ENCODE results near the gene FABP6.
"Not testable (repeated sequence)": the region's sequence is repeated elsewhere in the genome, so short reads cannot be mapped to it uniquely, and the experiment has no call there.

The FABP6 gene

DNA sequence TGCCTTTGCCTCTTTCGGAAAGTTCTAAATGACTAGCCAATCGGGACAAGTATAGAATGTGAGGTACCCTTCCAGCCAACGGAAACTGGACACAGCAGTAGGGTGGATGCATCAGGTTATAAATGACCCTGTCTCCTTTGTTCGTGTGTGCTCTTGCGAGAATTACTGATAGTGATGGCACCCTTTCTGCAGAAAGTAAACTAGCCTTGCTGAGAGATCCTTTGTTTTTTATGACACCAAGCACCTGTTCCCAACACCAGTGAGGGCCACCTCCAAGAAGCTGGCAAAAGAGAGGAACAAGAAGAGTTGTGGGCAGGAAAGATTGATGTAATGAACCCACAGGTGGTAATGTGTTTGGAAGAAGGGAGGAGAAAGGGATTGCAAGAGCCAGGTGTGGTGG lies 42.8 kb upstream of the FABP6 start:
- Histone ChIP-seq H3K27me3 (replicated peaks; ENCODE audit: control insufficient read depth, insufficient read depth, low read length) (no peaks in the 10 kb centered on the region), H3K4me3 (replicated peaks; ENCODE audit: low read depth, low read length) (no peak overlapping the region), H3K36me3 (ENCODE audit: control insufficient read depth, insufficient read depth, low read length) (no peaks in the 10 kb centered on the region)
- TF ChIP-seq, protein P1, sequence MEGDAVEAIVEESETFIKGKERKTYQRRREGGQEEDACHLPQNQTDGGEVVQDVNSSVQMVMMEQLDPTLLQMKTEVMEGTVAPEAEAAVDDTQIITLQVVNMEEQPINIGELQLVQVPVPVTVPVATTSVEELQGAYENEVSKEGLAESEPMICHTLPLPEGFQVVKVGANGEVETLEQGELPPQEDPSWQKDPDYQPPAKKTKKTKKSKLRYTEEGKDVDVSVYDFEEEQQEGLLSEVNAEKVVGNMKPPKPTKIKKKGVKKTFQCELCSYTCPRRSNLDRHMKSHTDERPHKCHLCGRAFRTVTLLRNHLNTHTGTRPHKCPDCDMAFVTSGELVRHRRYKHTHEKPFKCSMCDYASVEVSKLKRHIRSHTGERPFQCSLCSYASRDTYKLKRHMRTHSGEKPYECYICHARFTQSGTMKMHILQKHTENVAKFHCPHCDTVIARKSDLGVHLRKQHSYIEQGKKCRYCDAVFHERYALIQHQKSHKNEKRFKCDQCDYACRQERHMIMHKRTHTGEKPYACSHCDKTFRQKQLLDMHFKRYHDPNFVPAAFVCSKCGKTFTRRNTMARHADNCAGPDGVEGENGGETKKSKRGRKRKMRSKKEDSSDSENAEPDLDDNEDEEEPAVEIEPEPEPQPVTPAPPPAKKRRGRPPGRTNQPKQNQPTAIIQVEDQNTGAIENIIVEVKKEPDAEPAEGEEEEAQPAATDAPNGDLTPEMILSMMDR (IDR thresholded peaks at IDR 0.05; ENCODE audit: insufficient read depth, low read length, poor library complexity, severe bottlenecking): no peak
- DNase-seq (ENCODE audit: extremely low read depth, insufficient read length): no peak

DNA sequence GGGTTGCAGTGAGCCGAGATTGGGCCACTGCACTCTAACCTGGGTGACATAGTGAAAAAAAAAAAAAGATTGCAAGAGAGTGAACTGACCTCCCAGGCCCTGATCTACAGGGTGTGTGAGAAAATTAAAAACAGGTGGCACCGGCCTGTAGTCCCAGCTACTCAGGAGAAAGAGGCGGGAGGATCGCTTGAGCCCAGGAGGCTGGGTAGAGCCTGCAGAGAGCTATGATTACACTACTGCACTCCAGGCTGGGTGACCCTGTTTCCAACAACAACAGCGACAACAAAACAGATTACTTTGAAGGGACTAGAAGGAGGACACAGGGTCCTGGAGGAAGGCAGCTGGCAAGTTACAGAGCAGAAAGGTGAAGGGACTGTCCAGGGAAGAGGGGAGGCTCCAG lies 42.2 kb upstream of the FABP6 start:
- Histone ChIP-seq H3K27me3 (replicated peaks; ENCODE audit: control insufficient read depth, insufficient read depth, low read length) (no peaks in the 10 kb centered on the region), H3K36me3 (ENCODE audit: control insufficient read depth, insufficient read depth, low read length) (no peaks in the 10 kb centered on the region), H3K4me3 (replicated peaks; ENCODE audit: low read depth, low read length) (no peak overlapping the region)
- no peak for DNase-seq (ENCODE audit: extremely low read depth, insufficient read length)
- TF ChIP-seq, protein P1 (IDR thresholded peaks at IDR 0.05; ENCODE audit: insufficient read depth, low read length, poor library complexity, severe bottlenecking): no peak

DNA sequence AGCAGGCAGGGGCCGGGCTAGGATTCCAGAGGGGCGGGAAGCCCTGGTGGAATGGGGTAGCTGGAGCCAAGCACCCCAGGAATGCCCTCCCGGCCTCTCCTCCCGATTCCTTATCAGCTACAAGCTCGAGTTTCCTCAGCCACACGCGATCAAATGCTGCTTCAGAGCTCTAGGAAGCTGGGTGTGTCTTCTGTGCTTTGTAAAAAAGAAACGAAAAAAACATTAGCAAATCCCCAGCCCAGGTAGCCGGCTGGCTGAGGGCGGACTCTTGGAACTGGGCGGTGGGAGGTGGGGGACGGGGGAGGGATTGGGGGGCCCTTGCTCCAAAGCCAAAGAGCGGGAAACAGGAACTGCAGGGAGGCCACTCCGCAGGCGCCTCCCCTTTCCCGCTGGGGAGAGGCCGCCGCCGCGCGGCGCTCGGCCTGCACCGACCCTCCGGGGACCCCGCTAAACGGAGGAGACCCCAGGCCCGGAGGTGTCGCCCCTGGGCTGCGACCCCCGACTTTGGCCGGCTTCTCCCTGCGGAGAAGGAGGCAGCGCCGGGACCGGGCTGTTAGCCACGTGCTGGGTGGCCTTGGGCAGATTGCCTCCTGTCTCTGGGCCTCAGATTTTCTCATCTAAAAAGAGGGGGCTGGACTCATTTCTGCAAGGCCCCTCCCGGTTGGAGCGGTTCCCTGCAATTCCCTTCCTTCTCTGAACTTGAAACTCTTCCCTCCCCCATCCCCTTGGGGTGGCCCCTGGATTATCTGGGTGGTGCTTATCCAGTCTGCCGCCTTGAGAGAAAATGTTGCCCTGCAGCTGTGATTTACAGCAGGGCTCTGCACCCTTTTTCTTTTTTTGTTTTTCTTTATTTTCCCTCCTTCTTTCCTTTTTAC lies 40.9 kb upstream of the FABP6 start:
- no peak for DNase-seq (ENCODE audit: extremely low read depth, insufficient read length)

DNA sequence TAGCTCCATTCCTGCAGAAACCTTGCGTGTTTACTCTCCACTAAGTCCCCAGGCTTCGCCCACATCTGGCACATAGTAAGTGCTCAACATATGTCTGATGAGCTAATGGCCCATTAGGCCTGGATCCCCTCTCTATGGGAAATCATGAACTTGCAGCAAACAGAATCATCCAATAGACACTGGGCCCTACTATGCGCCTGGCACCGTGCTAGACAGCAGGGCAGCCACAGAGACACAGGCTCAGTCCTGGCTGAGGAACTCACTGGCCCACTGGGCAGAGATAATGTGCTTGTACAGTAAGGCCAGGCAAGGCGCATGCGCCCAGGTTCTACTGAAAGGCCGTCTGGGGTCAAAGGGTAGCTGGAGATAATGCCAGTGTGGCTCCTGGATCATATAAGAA lies 36.9 kb upstream of the FABP6 start:
- Histone ChIP-seq H3K36me3 (ENCODE audit: control insufficient read depth, insufficient read depth, low read length) (no peaks in the 10 kb centered on the region), H3K27me3 (replicated peaks; ENCODE audit: control insufficient read depth, insufficient read depth, low read length) (no peaks in the 10 kb centered on the region), H3K4me3 (replicated peaks; ENCODE audit: low read depth, low read length) (no peak overlapping the region)
- no peak for DNase-seq (ENCODE audit: extremely low read depth, insufficient read length)
- TF ChIP-seq, protein P1 (IDR thresholded peaks at IDR 0.05; ENCODE audit: insufficient read depth, low read length, poor library complexity, severe bottlenecking): no peak

More for the DNA sequence above, 40.9 kb upstream of the FABP6 start:
- TF ChIP-seq, protein P1 (IDR thresholded peaks at IDR 0.05; ENCODE audit: insufficient read depth, low read length, poor library complexity, severe bottlenecking): no peak
- Histone ChIP-seq H3K27me3 (replicated peaks; ENCODE audit: control insufficient read depth, insufficient read depth, low read length) (no peaks in the 10 kb centered on the region), H3K4me3 (replicated peaks; ENCODE audit: low read depth, low read length) (no peak overlapping the region), H3K36me3 (ENCODE audit: control insufficient read depth, insufficient read depth, low read length) (no peaks in the 10 kb centered on the region)

DNA sequence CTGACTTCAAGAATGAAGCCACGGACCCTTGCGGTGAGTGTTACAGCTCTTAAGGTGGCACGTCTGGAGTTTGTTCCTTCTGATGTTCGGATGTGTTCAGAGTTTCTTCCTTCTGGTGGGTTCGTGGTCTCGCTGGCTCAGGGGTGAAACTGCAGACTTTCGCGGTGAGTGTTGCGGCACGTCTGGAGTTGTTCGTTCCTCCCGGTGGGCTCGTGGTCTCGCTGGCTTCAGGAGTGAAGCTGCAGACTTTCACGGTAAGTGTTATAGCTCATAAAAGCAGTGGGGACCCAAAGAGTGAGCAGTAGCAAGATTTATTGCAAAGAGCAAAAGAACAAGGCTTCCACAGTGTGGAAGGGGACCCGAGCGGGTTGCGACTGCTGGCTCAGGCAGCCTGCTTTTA lies 36.2 kb upstream of the FABP6 start:
- DNase-seq (ENCODE audit: extremely low read depth, insufficient read length); H3K27me3 ChIP-seq (replicated peaks; ENCODE audit: control insufficient read depth, insufficient read depth, low read length); H3K36me3 ChIP-seq (ENCODE audit: control insufficient read depth, insufficient read depth, low read length); H3K4me3 ChIP-seq (replicated peaks; ENCODE audit: low read depth, low read length): not testable (repeated sequence)

DNA sequence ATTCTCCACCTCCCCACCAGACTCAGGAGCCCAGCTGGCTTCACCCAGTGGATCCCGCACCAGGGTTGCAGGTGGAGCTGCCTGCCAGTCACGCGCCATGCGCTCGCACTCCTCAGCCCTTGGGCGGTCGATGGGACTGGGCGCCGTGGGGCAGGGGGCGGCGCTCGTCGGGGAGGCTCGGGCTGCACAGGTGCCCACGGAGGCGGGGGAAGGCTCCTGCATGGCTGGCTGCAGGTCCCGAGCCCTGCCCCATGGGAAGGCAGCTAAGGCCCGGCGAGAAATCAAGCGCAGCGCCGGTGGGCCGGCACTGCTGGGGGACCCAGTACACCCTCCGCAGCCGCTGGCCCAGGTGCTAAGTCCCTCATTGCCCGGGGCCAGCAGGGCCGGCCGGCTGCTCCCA lies 35.5 kb upstream of the FABP6 start:
- not testable (repeated sequence) for H3K4me3 ChIP-seq (replicated peaks; ENCODE audit: low read depth, low read length); DNase-seq (ENCODE audit: extremely low read depth, insufficient read length); H3K36me3 ChIP-seq (ENCODE audit: control insufficient read depth, insufficient read depth, low read length); H3K27me3 ChIP-seq (replicated peaks; ENCODE audit: control insufficient read depth, insufficient read depth, low read length)
